HepG2 (cell line): ENCODE measurements around the gene TIAM2. TPM values are rescaled to one million over a fixed set of nuclear protein-coding genes. Genes with fewer than 3 reads are reported as not detected.

Experiments
- NFIC ChIP-seq: IDR thresholded peaks from 2 replicates; pipeline ENCODE4 v1.6.1; 2012; ENCODE audit warnings: mild to moderate bottlenecking, low read length, inconsistent platforms
- RFX5 ChIP-seq: IDR thresholded peaks from 2 replicates; pipeline ENCODE4 v1.6.1; 2011; ENCODE audit warnings: low read depth, low read length, improper control_type of control experiment
- ZNF143 ChIP-seq: sonication (generic); formaldehyde crosslinking; IDR thresholded peaks from 2 replicates; pipeline ENCODE4 v1.4.0; 2020; ENCODE audit warnings: missing genetic modification reagents
- ZNF329 ChIP-seq: sonication (generic); formaldehyde crosslinking; IDR thresholded peaks from 2 replicates; pipeline ENCODE4 v1.9.0; 2021; ENCODE audit warnings: low read depth, mild to moderate bottlenecking, missing genetic modification reagents
- polyA plus RNA-seq, 8 experiments: library from polyadenylated mRNA; depleted of rRNA in 3 of 8; stranded (reverse) in 7 of 8; unstranded in 1 of 8; fragments of >200 nt; fragmentation: Illumina TruSeq in 4 of 8; extraction: Trizol in 4 of 8; gene quantifications; 2 replicates each; pipeline versions ENCODE4 v1.2.1 to v1.2.3, GENCODE V29; 2011 to 2016; ENCODE audit warnings: low read depth in 4 of 8, missing spikeins in 1 of 8, mixed read lengths in 1 of 8; ENCODE audit not compliant: insufficient read depth in 1 of 8
- total RNA-seq, 5 experiments: library from RNA; depleted of rRNA; stranded (reverse); fragments of >200 nt; fragmentation: Illumina TruSeq; extraction: Trizol; gene quantifications; 2 replicates each; pipeline ENCODE4 v1.2.3, GENCODE V29; 2016; ENCODE audit warnings: low read depth in 1 of 5
- TF ChIP-seq, protein P1 (sequence below): sonication (generic); formaldehyde crosslinking; IDR thresholded peaks from one replicate; pipeline ENCODE4 v1.5.1; 2020; ENCODE audit warnings: mild to moderate bottlenecking, missing genetic modification reagents; ENCODE audit errors: not compliant biosample characterization
- TF ChIP-seq, protein P2 (sequence below): sonication (generic); formaldehyde crosslinking; IDR thresholded peaks from 2 replicates; pipeline ENCODE4 v1.4.0; 2020; ENCODE audit warnings: missing genetic modification reagents

TIAM2 gene
- total and polyA plus RNA-seq, 2 of the 13 experiments (the other 11 are each of a cell fraction or from before 2014, with no cell fraction given), result 4.1 to 4.5 TPM

DNA sequence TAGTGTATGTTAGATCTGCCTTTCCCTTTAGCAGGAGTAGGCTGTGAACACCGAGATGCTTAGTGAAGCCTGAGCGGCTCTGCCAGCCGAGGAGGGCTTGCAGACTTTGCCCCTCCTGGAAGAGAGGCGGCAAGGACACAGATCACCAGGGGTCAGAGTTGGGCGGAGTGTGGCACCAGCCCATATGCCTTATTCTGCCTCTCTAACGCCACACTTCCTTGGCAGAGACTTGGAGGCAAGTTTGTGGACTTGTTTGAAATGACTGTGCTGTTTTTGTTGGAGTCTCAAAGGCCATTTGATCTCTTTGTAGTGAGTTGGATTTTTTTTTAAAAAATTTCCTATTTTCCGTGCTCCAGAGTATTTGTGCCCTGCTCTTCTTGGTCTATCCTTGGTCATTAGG, 224.2 kb downstream of the TIAM2 start (continued):
- TF ChIP-seq, protein P1, sequence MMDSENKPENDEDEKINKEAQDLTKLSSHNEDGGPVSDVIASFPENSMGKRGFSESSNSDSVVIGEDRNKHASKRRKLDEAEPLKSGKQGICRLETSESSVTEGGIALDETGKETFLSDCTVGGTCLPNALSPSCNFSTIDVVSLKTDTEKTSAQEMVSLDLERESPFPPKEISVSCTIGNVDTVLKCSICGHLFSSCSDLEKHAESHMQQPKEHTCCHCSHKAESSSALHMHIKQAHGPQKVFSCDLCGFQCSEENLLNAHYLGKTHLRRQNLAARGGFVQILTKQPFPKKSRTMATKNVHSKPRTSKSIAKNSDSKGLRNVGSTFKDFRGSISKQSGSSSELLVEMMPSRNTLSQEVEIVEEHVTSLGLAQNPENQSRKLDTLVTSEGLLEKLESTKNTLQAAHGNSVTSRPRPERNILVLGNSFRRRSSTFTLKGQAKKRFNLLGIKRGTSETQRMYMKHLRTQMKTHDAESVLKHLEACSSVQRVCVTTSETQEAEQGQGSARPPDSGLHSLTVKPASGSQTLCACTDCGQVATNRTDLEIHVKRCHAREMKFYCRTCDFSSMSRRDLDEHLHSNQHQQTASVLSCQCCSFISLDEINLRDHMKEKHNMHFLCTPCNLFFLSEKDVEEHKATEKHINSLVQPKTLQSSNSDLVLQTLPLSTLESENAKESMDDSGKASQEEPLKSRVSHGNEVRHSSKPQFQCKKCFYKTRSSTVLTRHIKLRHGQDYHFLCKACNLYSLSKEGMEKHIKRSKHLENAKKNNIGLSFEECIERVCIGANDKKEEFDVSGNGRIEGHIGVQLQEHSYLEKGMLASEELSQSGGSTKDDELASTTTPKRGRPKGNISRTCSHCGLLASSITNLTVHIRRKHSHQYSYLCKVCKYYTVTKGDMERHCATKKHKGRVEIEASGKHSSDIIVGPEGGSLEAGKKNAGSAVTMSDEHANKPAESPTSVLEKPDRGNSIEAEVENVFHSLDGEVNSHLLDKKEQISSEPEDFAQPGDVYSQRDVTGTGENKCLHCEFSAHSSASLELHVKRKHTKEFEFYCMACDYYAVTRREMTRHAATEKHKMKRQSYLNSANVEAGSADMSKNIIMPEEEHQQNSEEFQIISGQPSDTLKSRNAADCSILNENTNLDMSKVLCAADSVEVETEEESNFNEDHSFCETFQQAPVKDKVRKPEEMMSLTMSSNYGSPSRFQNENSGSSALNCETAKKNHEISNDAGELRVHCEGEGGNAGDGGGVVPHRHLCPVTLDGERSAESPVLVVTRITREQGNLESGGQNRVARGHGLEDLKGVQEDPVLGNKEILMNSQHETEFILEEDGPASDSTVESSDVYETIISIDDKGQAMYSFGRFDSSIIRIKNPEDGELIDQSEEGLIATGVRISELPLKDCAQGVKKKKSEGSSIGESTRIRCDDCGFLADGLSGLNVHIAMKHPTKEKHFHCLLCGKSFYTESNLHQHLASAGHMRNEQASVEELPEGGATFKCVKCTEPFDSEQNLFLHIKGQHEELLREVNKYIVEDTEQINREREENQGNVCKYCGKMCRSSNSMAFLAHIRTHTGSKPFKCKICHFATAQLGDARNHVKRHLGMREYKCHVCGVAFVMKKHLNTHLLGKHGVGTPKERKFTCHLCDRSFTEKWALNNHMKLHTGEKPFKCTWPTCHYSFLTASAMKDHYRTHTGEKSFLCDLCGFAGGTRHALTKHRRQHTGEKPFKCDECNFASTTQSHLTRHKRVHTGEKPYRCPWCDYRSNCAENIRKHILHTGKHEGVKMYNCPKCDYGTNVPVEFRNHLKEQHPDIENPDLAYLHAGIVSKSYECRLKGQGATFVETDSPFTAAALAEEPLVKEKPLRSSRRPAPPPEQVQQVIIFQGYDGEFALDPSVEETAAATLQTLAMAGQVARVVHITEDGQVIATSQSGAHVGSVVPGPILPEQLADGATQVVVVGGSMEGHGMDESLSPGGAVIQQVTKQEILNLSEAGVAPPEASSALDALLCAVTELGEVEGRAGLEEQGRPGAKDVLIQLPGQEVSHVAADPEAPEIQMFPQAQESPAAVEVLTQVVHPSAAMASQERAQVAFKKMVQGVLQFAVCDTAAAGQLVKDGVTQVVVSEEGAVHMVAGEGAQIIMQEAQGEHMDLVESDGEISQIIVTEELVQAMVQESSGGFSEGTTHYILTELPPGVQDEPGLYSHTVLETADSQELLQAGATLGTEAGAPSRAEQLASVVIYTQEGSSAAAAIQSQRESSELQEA (CRISPR knock-in tag), result no peak
- TF ChIP-seq, protein P2, sequence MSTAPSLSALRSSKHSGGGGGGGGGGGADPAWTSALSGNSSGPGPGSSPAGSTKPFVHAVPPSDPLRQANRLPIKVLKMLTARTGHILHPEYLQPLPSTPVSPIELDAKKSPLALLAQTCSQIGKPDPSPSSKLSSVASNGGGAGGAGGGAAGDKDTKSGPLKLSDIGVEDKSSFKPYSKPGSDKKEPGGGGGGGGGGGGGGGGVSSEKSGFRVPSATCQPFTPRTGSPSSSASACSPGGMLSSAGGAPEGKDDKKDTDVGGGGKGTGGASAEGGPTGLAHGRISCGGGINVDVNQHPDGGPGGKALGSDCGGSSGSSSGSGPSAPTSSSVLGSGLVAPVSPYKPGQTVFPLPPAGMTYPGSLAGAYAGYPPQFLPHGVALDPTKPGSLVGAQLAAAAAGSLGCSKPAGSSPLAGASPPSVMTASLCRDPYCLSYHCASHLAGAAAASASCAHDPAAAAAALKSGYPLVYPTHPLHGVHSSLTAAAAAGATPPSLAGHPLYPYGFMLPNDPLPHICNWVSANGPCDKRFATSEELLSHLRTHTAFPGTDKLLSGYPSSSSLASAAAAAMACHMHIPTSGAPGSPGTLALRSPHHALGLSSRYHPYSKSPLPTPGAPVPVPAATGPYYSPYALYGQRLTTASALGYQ, result no peak
- TF ChIP-seq RFX5 (no peak), ZNF143 (CRISPR knock-in tag) (no peak), NFIC (no peak), ZNF329 (CRISPR knock-in tag) (no peak)
